BLaER1 treated with 17β-estradiol and CSF1 and Interleukin-3, amounts not matched to agents 10 nM and 100 nM (cell line): ENCODE data around the gene SLC19A1.

Experiments used
- H3K27ac ChIP-seq, 11 experiments: shearing (Covaris generic); formaldehyde crosslinking; 2 replicates each; pipeline ENCODE4 v1.8.1; 2022
- H3K27me3 ChIP-seq, 11 experiments: shearing (Covaris generic); formaldehyde crosslinking; 2 replicates each; pipeline ENCODE4 v1.8.1; 2022
- H3K36me3 ChIP-seq, 11 experiments: shearing (Covaris generic); formaldehyde crosslinking; 2 replicates each; pipeline ENCODE4 v1.8.1; 2022
- H3K4me1 ChIP-seq, 10 experiments: shearing (Covaris generic); formaldehyde crosslinking; 2 replicates each; pipeline ENCODE4 v1.8.1; 2022
- H3K4me2 ChIP-seq, 11 experiments: shearing (Covaris generic); formaldehyde crosslinking; 2 replicates each; pipeline ENCODE4 v1.8.1; 2022
- H3K4me3 ChIP-seq, 10 experiments: shearing (Covaris generic); formaldehyde crosslinking; 2 replicates each; pipeline ENCODE4 v1.8.1; 2022
- H3K9ac ChIP-seq, 11 experiments: shearing (Covaris generic); formaldehyde crosslinking; 2 replicates each; pipeline ENCODE4 v1.8.1; 2022
- H3K9me3 ChIP-seq, 11 experiments: shearing (Covaris generic); formaldehyde crosslinking; replicated peaks in 1 of 11; 2 replicates each; pipeline ENCODE4 v1.8.1; 2022
- H4K20me1 ChIP-seq, 11 experiments: shearing (Covaris generic); formaldehyde crosslinking; 2 replicates each; pipeline ENCODE4 v1.8.1; 2022
- Cebpa-rat ChIP-seq, 11 experiments: shearing (Covaris generic); IDR thresholded peaks; 2 replicates each; pipeline ENCODE4 v1.8.1; 2022

SLC19A1 gene

DNA sequence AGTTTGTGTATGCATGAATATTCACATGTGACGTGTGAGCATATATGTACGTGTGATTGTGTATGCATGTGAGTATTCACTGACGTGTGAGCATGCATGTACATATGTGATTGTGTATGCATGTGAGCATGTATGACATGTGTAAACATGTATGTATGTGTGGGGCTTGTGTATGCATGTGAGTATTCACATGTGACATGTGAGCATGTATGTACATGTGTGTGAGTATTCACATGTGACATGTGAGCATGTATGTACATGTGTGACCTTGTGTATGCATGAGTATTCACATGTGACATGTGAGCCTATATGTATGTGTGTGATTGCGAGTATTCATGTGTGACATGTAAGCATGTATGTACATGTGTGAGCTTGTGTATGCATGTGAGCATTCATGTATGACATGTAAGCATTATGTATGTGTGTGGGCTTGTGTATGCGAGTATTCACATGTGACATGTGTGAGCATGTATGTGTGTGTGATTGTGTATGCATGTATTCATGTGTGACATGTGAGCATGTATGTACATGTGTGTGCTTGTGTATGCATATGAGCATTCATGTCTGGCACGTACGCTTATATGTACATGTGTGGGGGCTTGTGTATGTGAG is 89.4 kb downstream of the SLC19A1 start:
- no peaks in the 10 kb centered on the region for H3K36me3 ChIP-seq
- H3K27ac ChIP-seq: no peak overlapping the region
- H3K4me2 ChIP-seq: no peak overlapping the region
- peaks cover 7 to 60% (median 36%) of the 10 kb centered on the region in 10 experiments; a peak in 18 of 20 replicates for H3K4me1 ChIP-seq
- peaks cover 0 to 8% (median 0%) of the 10 kb centered on the region in 11 experiments; a peak in 1 of 22 replicates for H4K20me1 ChIP-seq
- no peak overlapping the region for H3K4me3 ChIP-seq
- H3K9me3 ChIP-seq: peaks cover 0 to 8% (median 0%) of the 10 kb centered on the region in 11 experiments; a peak in 5 of 22 replicates
- TF ChIP-seq Cebpa-rat (IDR thresholded peaks at IDR 0.05): no peak
- H3K9ac ChIP-seq: no peak overlapping the region
- no peaks in the 10 kb centered on the region for H3K27me3 ChIP-seq

DNA sequence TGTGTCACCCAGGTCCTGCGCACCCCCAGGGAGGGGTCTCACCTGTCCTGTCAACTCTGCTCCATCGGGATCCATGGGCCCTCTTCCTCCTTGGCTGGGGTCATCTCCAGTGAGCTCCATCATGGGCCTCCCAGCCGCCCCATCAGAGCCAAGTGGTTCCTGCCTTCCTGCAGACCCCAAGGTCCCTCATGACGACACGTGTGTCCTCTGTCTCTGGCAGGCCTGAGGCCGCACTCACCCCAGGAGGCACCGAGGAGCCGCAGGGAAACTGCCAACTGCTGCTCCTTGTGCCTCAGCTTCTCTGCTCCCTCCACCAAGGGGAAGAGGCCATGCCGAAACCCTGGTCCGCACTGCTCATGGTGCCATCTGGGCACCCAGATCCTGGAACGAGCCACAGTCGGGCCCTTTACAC is 90.5 kb downstream of the SLC19A1 start:
- Histone ChIP-seq H4K20me1 (peaks cover 0 to 8% (median 0%) of the 10 kb centered on the region in 11 experiments; a peak in 1 of 22 replicates), H3K4me1 (peaks cover 7 to 50% (median 28%) of the 10 kb centered on the region in 10 experiments; a peak in 18 of 20 replicates)
- no peak for TF ChIP-seq Cebpa-rat (IDR thresholded peaks at IDR 0.05)

DNA sequence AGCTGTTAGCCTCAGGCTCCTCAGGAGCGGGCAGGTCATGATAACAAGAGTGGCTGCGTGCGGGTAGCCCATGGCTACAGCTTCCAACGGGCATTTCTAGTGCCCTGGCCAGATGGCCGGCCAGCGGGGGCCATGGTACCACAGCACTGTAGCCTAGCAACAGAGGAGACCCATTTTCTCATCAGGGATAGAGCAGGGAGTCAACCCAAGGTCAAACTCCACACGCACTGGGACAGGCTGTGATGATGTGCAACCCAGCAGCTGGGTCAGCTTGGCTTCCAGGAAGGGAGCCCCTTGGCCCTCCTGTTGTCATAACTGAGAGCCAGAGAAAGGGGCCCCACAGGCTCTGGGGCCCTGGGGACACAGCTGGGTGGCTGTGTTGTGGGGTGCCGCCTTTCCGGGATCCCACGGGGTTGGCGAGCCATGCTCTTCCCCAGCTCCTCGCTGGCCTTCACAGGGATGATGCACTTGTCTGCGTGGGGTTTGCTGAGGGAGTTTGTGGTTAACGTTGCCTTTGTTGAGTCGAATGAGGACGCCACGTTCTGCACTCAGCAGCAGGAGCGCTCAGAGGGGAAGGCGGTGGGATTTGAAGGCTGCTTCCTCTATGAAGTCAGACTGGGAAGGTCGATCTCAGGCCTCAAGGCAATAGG is 91.0 kb downstream of the SLC19A1 start:
- Histone ChIP-seq H3K9ac (no peak overlapping the region), H3K27ac (no peak overlapping the region), H4K20me1 (peaks cover 0 to 8% (median 0%) of the 10 kb centered on the region in 11 experiments; a peak in 1 of 22 replicates), H3K4me1 (peaks cover 7 to 44% (median 24%) of the 10 kb centered on the region in 10 experiments; a peak in 18 of 20 replicates), H3K4me2 (peak overlapping the region in 6 of 11 experiments; percentile 2 to 36 (median 18); a peak in 8 of 22 replicates), H3K4me3 (no peak overlapping the region), H3K27me3 (no peaks in the 10 kb centered on the region), H3K9me3 (peaks cover 1 to 17% (median 8%) of the 10 kb centered on the region in 11 experiments; a peak in 18 of 22 replicates), H3K36me3 (no peaks in the 10 kb centered on the region)
- TF ChIP-seq Cebpa-rat (IDR thresholded peaks at IDR 0.05): no peak

More for the DNA sequence above, 90.5 kb downstream of the SLC19A1 start:
- Histone ChIP-seq H3K36me3 (no peaks in the 10 kb centered on the region), H3K4me2 (peak overlapping the region in 6 of 11 experiments; percentile 2 to 36 (median 18); a peak in 8 of 22 replicates), H3K27me3 (no peaks in the 10 kb centered on the region), H3K27ac (no peak overlapping the region), H3K9ac (no peak overlapping the region), H3K9me3 (peaks cover 0 to 11% (median 3%) of the 10 kb centered on the region in 11 experiments; a peak in 18 of 22 replicates), H3K4me3 (no peak overlapping the region)

DNA sequence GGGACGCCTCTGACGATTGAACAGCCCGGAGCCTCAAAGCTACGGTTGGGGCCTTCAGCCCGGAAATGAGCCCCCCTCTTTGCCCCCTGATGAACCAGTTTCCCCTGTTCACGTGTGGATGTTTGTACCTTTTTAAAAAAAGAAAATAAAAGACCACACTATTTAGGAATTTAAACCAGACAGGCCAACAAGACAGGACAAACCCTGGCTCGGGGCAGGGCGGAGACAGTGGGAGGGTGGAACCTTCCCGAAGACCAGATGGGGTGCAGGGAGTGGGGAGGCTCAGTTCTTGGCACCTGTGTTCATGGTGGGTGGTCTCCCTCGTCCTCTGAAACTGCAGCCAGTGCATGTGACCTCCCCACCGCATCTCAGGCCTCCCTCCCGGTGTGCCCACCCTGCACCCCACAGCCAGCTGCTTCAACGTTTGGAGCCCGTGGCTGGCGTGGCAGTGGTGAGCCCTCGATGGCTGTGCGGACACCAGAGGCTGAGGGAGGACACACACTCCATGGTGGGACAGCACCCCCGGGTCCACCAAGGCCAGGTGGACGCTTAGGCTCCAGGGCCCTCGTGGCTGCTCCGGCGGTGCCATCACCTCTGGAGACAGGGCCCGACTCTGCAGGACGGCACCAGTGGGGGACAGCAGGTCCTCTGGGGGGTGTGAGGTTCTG is 91.7 kb downstream of the SLC19A1 start:
- H3K27ac ChIP-seq: no peak overlapping the region; a peak in 1 of 22 replicates
- H3K4me2 ChIP-seq: no peak overlapping the region; a peak in 1 of 22 replicates
- H4K20me1 ChIP-seq: peaks cover 0 to 8% (median 0%) of the 10 kb centered on the region in 11 experiments; a peak in 1 of 22 replicates
- no peaks in the 10 kb centered on the region for H3K27me3 ChIP-seq
- H3K9ac ChIP-seq: no peak overlapping the region
- H3K4me1 ChIP-seq: peaks cover 3 to 38% (median 17%) of the 10 kb centered on the region in 10 experiments; a peak in 18 of 20 replicates
- H3K4me3 ChIP-seq: no peak overlapping the region
- no peak for TF ChIP-seq Cebpa-rat (IDR thresholded peaks at IDR 0.05)
- peaks cover 4 to 23% (median 15%) of the 10 kb centered on the region in 11 experiments; a peak in 20 of 22 replicates for H3K9me3 ChIP-seq
- no peaks in the 10 kb centered on the region for H3K36me3 ChIP-seq

DNA sequence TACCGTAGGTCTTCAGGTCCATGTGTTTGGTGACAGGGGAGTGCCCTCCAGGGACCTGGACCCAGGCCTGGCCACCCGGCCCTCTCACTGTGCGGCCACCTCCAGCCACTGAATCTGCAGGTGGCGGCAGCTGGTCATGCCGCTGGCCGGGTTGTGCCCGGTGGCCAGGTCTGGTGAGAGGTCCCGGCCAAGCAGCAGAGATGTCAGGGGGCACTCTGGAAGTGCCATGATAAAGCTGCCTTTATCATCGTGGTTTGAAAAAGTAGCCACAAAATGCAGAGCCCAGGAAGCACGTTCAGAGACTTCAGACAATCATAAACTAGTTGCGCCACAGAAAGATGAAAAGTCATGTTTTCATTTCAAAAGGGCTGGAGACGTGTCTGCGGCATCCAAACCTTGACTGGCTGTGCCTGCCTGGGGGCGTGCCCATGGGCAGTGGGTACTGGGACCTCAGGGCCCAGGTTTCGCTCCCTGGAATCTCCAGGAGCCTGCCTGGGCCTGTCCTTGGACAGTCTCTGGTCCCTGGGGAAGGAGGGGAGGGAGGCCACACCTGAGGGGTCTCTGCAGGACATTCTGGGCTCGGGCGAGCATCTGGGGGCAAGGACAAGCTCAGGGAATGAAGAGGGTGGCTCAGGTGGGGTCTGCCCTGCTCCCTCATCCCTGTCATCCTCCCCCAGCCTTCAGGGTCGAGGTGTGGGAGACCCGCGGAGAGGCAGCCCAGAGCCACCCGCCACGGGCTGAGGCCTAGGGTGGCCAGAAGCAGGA is 92.4 kb downstream of the SLC19A1 start:
- Histone ChIP-seq H3K9ac (no peak overlapping the region; a peak in 1 of 22 replicates), H3K4me3 (no peak overlapping the region), H3K9me3 (peaks cover 11 to 29% (median 18%) of the 10 kb centered on the region in 11 experiments; a peak in 20 of 22 replicates), H4K20me1 (peaks cover 0 to 8% (median 0%) of the 10 kb centered on the region in 11 experiments; a peak in 1 of 22 replicates), H3K4me2 (0 out of 22 replicates have a peak overlapping the region, but pooled peaks of 1 of the 11 experiments have one; percentile 2), H3K27me3 (no peaks in the 10 kb centered on the region), H3K27ac (peak overlapping the region in 1 of 11 experiments; percentile 4; a peak in 1 of 22 replicates), H3K4me1 (peaks cover 0 to 31% (median 11%) of the 10 kb centered on the region in 10 experiments; a peak in 12 of 20 replicates), H3K36me3 (no peaks in the 10 kb centered on the region)
- TF ChIP-seq Cebpa-rat (IDR thresholded peaks at IDR 0.05): no peak

DNA sequence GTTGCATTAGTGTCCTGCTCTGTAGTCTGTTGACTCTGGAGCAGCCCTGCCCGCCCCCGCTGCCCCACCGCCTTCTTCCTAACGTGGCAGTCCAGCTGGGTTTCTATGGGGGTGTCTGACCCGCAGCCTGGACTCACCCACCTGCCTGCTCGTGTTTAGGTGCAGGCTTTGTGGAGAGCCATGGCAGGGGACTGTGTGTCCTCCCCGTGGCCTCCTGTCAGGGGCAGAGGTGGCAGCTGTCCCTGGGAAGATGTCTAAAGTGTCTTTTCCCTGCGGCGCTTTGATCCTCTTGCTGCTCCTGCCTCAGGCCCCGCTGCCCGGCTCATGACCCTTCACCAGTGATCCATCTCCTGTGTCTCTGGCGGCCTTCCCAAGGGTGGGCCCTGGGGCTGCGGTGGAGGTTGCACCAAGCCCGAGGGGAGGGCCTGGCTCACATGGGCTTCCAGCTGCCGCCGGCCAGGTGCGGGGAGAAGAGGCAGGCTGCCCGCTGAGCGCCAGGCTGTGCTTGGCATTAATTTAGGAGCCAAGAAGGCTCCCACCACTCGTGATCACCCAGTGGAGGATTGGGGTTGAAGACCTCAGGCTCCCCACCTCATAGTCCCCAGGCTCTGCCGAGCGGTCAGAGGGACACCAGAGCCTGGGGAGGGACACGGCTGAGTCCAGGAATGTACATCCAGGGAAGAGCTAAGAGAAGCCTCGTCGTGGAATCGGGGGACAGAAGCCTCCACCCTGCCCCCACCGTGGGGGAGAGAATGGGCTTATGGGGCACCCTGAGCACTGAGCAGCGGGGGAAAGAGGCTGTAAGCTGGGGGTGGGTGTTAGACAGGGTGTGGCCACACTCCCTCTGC is 93.2 kb downstream of the SLC19A1 start:
- H3K4me3 ChIP-seq: no peak overlapping the region
- H3K27me3 ChIP-seq: no peaks in the 10 kb centered on the region
- H3K36me3 ChIP-seq: no peaks in the 10 kb centered on the region
- H3K27ac ChIP-seq: no peak overlapping the region
- no peak overlapping the region for H3K9ac ChIP-seq
- H3K4me1 ChIP-seq: peaks cover 0 to 36% (median 16%) of the 10 kb centered on the region in 10 experiments; a peak in 13 of 20 replicates
- 0 out of 22 replicates have a peak overlapping the region, but pooled peaks of 1 of the 11 experiments have one; percentile 2 for H3K4me2 ChIP-seq
- H4K20me1 ChIP-seq: peaks cover 0 to 1% (median 0%) of the 10 kb centered on the region in 11 experiments; a peak in 1 of 22 replicates
- TF ChIP-seq Cebpa-rat (IDR thresholded peaks at IDR 0.05): no peak
- H3K9me3 ChIP-seq: peaks cover 12 to 34% (median 18%) of the 10 kb centered on the region in 11 experiments; a peak in 20 of 22 replicates

DNA sequence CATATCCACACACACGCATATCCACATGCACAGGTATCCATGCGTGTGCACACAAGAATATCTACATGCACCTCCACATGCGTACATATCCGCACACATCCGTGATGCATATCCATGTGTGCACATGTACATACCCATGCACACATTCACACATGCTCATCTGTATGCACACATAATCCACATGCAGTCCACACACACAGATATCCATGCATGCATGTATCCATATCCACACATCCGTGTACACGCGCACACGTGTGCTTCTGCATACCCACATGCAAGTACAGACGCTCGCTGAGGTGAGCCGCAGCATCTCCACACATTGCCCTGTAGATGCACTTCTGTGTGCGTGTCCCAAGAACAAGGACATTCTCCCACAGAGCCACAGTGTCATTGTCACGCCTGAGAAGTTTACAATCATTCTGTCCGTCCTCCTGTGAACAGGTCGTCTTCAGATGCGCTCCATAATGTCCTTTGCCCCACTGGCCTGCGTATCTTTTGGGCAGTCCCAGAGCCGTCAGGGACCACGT is 93.9 kb downstream of the SLC19A1 start:
- H3K4me3 ChIP-seq: no peak overlapping the region
- peaks cover 12 to 34% (median 19%) of the 10 kb centered on the region in 11 experiments; a peak in 20 of 22 replicates for H3K9me3 ChIP-seq
- no peak for TF ChIP-seq Cebpa-rat (IDR thresholded peaks at IDR 0.05)
- no peaks in the 10 kb centered on the region for H3K36me3 ChIP-seq
- no peak overlapping the region for H3K4me2 ChIP-seq
- H3K4me1 ChIP-seq: peaks cover 0 to 38% (median 18%) of the 10 kb centered on the region in 10 experiments; a peak in 15 of 20 replicates
- no peaks in the 10 kb centered on the region for H3K27me3 ChIP-seq
- no peaks in the 10 kb centered on the region for H4K20me1 ChIP-seq
- H3K9ac ChIP-seq: no peak overlapping the region
- no peak overlapping the region for H3K27ac ChIP-seq
